DMS153 treated with DMSO at 0.1 percent for 48 hours (cell line): ENCODE measurements around the gene FAM72D.
"Not testable (repeated sequence)": the region's sequence is repeated elsewhere in the genome, so short reads cannot be mapped to it uniquely, and the experiment has no call there.

Experiments used
- DNase-seq: peaks from one replicate; lab custom pipeline; 2025; ENCODE audit not compliant: unreplicated experiment; lab: John Stamatoyannopoulos, UW

FAM72D gene

DNA sequence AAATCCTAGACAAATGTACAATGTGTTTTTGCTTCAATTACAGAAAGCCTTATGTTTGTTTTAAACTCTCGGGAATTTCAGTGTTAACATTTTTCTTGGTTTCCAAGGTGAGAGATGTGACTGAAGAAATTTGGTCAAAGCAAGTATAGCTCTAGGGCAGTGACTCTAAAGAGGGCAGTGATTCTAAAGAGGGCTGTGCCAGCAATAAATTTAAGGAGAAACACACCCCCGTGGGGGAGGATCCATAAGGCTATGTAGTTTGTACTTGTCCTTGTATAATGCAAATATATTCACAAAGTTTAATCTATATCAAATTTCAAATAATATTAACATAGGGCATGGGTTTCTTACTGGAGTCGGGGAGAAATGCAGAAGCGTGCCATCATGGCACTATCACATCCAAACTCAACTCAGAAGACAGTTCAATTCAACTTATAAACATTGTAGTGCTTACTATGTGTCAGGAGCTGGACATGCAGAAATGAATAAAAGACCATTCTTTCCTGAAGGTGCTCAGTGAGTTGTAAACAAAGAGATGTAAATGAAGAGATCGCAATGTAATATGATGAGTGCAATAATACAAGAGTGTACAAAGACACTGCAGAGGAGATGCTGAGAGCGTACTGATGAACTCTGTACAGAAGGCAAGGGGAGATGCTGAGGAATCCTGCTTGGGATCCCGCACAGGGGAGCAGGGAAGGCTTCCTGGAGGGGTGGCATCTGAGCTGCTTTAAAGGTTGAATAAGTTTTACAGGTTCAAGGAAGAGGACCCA, 13.1 kb upstream of the FAM72D start:
- DNase-seq: not testable (repeated sequence)

- DNase-seq: not testable (repeated sequence)
Observed at GRCh38 chr1:145093517-145094149, 2.1 kb upstream of the FAM72D start.

DNA sequence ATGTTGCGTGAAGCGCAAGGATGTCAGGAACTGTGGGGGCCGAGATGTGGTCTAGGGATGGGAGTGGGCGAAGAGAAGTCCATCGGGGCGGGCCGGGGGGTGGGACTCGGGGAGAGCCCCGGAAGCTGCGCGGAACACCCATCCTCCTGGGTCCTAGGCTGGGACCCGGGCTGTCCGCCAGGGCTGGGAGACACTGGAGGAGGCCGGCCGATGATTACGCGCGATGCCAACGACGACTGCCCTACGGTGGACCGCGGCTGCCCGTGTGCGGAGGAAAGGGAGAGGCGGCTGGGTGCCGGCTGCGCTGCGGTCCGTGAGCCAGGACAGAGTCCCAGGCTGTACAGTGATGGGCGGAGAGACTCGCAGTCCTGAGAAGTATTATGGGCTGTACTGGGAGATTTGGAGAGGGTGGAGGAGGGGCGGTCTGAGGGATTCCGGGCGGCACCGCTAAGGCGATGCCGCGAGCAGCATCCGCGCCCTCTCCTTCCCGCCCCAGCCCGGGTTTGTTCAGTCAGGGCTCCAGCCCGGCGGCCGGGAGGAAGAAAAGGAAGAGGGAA, 1.0 kb upstream of the FAM72D start:
- not testable (repeated sequence) for DNase-seq

DNA sequence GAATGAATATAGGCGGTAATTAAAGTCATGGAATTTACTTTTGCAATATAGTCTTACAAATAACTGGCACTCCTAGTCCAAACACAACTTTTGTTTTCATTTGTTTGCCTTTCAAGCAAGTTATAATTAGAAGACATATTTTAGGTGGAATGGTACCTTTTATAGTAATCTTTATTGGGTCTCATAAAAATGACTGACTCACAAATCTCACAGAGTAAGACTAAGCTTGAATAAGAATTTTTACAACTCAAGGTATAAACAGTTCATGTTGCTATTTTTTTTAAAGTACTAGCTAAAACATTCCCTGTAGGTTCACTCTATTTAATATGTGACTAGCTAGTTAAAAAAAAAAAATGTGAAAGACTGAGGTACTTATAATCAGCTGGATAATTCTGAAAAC, 6.0 kb downstream of the FAM72D start:
- DNase-seq: not testable (repeated sequence)

DNA sequence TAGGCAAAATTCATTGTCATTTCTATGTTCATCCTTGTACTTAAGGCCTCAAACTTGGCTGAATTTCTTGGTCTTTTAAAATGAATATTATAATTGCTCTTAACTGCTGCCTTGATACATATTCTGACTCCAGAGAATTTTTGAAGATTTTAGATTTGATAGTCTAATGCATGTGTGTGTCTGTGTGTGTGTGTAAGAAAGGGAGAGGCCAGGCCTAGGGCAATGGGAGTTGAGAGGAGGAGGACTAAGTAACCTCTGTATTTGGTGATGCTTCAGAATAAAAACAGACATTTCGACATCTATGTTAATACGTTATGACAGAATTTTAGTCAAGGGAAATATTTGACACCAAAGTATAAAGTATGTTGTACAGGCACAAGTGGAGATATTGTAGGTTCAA, 7.5 kb downstream of the FAM72D start:
- not testable (repeated sequence) for DNase-seq

GRCh38 chr1:145111674-145112073, 15.9 kb downstream of the FAM72D start:
- not testable (repeated sequence) for DNase-seq

DNA sequence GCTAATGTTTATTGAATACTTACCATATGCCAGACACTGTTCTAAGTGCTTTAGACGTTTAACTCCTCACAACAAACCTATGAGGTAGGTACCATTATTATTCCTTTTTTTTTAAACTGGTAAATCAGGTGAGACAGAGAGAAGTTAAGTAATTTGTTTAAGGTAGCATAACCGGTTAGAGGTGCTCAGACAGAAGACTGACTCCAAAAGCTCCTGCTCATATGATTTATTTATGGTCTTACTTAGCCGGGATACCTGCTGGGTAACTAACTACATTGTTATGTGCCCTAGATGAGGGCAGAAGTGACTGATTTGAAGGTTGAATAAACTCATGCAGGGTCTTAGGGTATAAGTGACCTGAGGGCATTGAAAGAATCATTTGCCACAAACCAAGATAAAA, 16.9 kb downstream of the FAM72D start:
- not testable (repeated sequence) for DNase-seq

DNA sequence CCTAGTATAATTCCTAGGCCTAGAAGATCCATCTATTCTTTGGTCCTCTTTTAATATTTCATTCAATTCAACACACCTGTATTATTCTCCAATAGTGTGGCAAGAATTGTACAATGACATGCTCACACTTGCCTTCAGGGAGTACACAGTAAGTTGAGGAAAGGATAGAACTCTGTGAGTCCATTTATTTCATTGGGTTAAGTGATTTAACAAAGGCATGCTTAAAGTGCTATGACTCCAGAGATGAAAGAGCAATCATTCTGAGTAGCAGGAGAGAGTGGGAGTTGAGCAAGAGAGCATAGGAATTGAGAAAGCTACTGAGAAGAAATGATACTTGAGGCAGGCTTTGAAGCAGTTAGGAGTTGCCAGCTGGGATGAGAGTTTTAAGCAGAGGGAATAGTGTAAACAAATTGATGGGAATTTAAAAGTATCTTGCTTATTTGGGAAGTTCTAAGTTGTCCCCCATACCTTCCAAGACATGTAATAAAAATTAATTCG, 18.8 kb downstream of the FAM72D start:
- DNase-seq: not testable (repeated sequence)

- not testable (repeated sequence) for DNase-seq
Observed at GRCh38 chr1:145115587-145116493, 20.1 kb downstream of the FAM72D start.

DNA sequence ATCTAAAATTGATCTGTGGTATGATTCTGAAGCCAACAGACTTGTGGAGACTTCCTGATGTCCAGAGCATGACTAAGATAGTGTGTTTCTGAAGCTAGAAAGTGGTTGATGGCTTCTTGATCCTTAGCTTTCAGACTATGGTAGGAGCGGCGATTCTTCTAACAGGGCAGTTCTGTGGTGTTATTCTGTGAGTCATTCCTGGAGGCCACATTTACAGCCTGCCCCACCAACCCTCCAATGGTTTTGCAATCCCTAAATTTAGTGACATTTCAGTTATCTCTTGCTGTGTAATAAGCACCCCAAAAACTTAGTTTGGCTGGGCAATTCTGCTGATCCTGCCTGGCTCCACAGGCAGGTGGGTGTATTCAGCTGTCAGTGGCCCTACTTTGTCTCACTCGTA, 24.1 kb downstream of the FAM72D start:
- not testable (repeated sequence) for DNase-seq

DNA sequence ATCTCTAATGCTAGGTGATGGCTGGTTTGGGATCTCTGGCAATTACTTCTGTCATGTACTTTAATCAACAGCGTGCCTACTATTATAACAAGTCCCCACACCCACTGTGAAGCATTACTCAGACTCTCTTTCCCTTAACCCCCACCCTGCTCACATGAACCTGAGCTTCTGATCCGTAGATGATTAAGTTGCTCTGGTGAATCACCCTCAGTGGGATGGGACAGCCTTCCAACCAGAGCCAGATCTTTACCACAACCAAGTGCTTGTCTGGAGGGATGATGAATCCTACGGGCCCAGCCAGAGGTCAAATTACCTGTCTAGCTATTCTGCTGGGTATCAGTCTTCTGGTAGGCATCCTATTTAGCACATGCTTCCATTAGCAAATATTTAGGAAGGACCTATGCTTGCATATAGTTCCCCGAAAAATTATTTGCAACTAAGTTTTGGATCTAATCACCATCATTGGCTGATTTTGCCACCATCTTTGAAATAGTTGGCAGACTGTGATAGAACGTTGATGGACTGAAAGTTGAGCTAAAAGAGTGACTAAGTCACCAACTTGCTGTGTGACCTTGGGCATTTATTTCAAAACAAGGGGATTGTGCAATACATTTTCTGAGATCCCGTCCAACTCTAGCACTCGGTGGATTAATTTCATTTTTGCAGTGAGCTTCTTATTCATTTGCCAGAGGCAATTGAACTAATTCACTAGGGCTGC, 26.7 kb downstream of the FAM72D start:
- not testable (repeated sequence) for DNase-seq

- not testable (repeated sequence) for DNase-seq
Observed at GRCh38 chr1:145123062-145123395, 27.3 kb downstream of the FAM72D start.

GRCh38 chr1:145123992-145124641, 28.3 kb downstream of the FAM72D start:
- not testable (repeated sequence) for DNase-seq

DNA sequence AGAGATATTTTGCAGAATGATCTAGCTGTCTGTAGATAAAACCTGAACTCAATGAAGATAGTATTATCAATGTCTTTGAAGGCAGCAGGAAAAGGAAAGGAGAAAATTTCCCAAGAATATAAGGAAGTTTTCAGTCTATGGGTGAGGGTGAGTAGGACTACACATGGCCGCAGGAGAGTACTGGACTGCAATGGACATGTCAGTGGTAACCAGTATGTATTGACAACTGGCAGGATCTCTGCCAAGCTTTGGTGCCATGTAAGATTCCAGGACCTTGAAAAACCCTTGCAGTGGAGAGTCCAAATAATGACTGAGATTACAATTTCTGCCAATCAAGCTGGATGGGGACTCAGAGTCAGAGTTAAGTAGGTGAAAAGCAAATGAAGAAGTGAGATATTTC, 29.3 kb downstream of the FAM72D start:
- not testable (repeated sequence) for DNase-seq

GRCh38 chr1:145127144-145127543, 31.4 kb downstream of the FAM72D start:
- not testable (repeated sequence) for DNase-seq

GRCh38 chr1:145128697-145129469, 33.1 kb downstream of the FAM72D start:
- DNase-seq: not testable (repeated sequence)

- not testable (repeated sequence) for DNase-seq
Observed at GRCh38 chr1:145134476-145134875, 38.7 kb downstream of the FAM72D start.

- DNase-seq: not testable (repeated sequence)
Observed at GRCh38 chr1:145140549-145140948, 44.8 kb downstream of the FAM72D start.
